Stimulated activated CD4-positive, alpha-beta T cell treated with anti-CD3 and anti-CD28 coated beads, Interleukin-2, amount 100 ng/mL, for 48 hours (primary cell): Measurements from ENCODE around the gene DDX24.

Experiments used
- DNase-seq, 2 donors: peaks; one replicate each; pipeline ENCODE4 v3.0.0-alpha.2; 2020

Gene DDX24

GRCh38 chr14:94114589-94115057, 33.6 kb upstream of the DDX24 start:
- DNase-seq, result no peak

- DNase-seq, result no peak
Measured at GRCh38 chr14:94113908-94114588, 33.0 kb upstream of the DDX24 start.

DNA sequence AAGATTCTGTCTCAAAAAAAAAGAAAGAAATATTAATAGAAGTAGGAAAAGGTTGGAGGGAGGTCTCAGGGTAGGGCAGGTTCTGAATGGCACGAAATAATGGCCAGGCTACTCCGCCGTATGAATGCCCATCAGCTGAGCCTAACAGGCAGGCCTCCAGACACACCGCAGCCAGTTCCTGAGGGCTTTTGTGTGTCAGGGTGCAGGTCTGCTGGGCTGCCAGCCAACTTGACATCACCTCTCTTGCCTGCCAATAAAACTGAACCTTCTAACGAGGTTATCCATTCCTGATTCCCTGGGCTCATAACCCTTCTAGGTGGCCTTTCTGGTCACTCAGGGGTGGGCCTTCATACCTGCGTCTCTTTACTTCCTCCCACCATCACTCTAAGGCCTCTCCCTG, 32.5 kb upstream of the DDX24 start:
- no peak for DNase-seq

DNA sequence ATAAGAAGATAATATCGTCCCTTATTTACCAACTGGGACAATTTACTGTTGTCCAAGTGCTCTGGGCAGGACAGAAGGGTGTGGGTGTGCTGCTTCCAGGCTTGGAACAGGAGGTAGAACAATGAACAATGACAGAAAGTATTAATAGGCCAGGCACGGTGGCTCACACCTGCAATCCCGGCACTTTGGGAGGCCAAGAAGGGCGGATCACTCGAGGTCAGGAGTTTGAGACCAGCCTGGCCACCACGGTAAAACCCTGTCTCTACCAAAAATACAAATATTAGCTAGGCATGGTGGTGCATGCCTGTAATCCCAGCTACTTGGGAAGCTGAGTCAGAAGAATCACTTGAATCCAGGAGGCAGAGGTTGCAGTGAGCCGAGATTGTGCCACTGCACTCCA, 32.1 kb upstream of the DDX24 start:
- DNase-seq, result no peak

GRCh38 chr14:94112513-94113063, 31.6 kb upstream of the DDX24 start:
- no peak for DNase-seq

DNA sequence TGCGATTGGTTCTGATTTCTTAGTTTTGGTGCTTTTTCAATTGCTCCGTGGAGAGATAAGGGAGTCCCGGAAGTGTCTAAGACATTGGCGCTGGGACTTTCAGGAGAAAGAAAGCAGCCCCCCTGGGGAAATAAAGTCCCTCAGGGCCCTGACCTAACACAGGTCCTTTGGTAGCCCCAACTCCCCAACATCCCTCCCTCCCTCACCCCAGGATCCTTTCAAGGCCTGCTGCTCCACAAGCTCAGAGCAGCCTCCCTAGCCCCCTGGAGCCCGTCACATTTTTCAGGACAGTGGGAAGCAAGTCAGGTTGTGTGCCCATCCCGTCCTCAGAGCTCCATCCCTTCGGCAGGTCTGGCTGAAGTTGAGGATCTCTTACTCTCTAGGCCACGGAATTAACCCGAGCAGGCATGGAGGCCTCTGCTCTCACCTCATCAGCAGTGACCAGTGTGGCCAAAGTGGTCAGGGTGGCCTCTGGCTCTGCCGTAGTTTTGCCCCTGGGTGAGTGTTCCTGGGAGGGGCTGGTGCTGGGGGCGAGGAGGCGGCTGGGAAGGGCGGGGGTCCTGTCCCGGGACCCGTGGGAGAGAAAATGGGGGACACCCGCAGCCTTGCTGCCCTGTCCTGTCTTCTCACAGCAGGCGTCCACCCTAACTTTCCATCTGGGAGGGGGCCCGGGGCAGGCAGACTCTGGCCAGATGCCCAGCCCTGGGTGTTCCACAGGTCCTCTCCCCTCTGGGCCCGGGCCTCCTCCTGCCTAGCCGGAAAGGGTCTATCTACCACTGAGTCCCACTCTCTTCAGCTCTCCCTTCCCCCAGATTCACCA, 30.5 kb upstream of the DDX24 start:
- DNase-seq, result no peak

DNA sequence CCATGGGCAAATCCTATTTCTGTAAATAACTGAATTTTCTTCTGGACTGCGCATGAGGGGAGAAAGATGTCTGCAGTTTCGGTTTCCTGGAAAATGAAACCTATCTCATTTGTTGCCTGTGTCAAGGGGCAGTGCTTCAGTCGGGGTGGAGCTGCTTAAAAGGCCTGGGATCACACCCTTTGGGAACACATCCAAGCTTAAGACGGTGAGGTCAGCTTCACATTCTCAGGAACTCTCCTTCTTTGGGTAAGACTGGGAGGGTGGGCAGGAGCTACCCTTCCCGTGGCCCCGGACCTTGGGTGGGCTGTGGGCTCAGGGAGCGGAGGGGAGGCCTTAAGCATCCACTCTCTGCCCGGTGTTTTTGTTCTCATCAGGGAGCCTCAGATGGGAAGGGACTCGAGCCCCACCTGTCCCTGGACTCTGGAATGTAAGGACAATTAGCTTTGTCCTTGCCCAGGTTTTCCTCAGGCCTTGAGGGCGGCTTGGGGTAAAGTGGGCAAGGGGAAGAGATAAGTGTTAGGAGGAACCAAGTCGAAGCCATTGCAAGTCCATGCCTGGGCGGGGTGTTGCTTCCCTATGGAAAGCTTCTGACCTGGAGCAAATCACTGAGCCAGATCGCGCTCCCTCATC, 29.7 kb upstream of the DDX24 start, which contains the start of gene IFI27:
TSS of gene IFI27 (plus strand) at position 185 of the 630 bp plus-strand sequence.
- no peak for DNase-seq

GRCh38 chr14:94109915-94110250, 28.9 kb upstream of the DDX24 start:
- DNase-seq, result no peak

DNA sequence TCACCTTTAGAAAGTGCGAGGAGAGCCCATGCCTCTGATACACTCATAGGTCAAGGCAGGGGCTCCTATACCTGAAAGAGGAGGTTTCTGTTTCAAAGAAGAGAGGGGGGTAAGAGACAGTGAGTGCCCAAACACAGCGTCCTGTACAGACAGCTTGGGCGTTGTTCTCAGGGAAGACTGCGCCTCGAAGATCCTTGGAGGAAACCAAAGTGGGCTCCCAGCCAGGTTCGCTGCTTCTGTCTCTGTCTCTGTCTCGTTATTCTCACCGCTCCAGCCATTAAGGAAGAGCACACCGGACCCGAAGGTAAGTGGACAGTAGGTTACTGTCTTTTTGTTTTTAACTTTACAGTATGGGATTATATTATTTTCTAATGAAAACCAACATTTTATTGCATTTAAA, 23.7 kb upstream of the DDX24 start:
- DNase-seq, result no peak

GRCh38 chr14:94103554-94104150, 22.6 kb upstream of the DDX24 start:
- DNase-seq, result no peak

DNA sequence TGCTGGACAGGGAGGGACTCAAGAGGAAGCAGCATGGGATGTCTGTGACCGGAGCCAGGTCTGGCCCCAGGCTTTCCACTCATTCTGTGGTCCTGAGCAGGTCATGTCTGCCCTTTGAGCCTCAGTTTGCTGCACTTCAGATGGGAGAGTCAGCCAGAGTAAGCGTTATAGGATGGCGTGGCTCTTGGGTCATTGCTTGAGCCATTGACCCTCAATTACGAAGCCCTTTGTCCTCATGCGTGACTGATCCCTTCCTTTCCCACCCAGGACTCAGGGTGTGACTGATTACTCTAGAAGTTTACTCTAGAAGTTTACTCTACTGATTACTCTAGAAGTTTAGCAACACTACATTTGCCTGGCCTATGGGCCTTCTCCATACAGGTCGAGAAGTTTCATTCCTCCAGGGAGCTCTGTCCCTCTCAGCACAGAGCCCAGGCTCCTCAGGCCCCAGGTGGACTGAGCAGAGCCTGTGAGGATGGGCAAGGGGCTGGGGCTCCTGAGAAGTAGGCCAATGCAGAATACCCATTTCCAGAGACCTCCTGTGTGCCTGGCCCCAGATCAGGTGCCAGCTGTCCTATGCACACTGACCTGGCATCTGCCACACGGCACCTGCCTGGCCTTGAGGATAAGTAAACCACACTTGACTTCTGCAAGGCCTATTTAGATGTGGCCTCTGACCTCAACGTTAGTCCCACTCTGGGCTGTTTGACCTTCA, 21.9 kb upstream of the DDX24 start:
- DNase-seq, result no peak

- no peak for DNase-seq
Measured at GRCh38 chr14:94101748-94102147, 20.7 kb upstream of the DDX24 start.

GRCh38 chr14:94100847-94101246, 19.8 kb upstream of the DDX24 start:
- DNase-seq, result no peak

GRCh38 chr14:94099006-94099405, 18.0 kb upstream of the DDX24 start:
- DNase-seq, result no peak

DNA sequence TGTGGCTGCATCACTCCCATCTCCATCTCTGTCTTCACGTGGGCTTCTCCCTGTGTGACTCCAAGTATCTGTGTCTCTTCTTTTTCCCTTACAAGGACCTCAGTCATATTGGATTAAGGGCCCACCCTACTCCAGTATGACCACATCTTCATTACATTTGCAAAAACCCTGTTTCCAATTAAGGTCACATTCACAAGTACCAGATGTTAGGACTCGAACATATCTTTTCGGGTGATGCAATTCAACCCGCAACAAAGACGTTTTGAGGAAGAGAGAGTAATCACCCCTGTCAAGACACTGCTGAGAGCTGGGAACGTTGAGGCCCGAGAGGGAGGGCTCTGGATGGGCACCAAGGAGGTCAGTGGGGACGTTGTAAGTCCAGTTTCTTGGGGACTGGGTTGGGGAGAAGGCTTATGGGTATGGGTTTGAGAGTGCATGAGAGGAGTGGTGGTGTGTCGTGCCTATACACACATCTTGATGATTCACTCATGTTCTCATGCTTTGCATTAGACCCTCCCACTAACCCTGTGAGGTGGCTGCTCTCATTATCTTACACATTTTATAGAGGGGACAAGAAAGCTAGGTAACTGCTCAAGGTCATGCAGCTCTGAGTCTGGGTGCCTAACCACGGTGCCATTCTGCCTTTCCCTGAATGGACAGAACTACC, 17.5 kb upstream of the DDX24 start:
- DNase-seq, result no peak

- DNase-seq, result no peak
Measured at GRCh38 chr14:94097091-94097490, 16.1 kb upstream of the DDX24 start.

- no peak for DNase-seq
Measured at GRCh38 chr14:94093418-94093817, 12.4 kb upstream of the DDX24 start.

DNA sequence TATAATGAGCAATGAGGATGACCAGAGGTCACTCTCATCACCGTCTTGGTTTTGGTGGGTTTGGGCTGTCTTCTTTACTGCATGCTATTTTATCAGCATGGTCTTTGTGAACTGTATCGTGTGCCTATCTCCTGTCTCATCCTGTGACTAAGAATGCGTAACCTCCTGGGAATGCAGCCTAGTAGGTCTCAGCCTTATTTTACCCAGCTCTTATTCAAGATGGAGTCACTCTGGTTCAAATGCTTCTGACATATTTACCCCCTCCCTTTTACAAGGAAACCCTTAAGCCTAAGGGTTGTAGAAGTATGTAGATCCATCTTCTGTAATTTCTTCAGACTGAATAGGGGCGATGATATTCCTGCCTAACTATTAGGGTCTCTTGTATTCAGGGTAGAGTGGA, 8.5 kb upstream of the DDX24 start:
- no peak for DNase-seq

DNA sequence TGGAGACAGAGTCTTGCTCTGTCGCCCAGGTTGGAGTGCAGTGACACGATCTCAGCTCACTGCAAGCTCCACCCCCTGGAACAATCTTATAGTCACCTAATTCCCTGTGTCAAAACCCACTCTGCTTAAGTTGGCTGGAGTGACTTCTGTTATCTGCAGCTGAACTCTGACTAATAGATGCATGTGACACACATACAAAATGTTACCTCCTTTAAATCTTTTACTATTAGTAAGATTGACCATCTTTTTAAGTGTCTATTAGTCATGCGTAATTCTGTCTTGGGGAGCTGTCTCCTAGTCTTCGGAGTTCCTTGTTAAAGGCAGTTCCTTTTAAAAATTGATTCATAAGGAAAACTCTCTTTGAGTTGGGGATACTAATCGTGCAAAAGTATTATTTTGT, 7.5 kb upstream of the DDX24 start:
- no peak for DNase-seq

- no peak for DNase-seq
Measured at GRCh38 chr14:94087891-94088290, 6.9 kb upstream of the DDX24 start.

DNA sequence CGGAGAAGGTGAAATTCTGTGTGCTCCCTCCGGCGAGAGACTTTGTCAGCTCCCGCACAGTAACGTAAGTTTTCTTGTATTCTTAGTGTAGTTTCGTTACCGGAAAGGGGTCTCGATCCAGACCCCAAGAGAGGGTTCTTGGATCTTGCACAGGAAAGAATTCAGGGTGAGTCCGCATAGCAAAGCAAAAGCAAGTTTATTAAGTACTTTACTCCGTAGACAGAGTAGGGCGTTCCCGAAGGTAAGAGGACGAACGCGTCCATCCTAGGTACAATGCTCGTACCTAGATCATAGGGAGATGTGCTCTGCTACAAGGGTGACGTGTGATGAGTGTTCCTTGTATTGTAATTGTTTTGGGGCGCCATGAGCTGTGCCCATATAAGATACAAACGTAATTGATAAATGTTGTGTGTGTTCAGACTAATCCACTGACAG, 401 bp upstream of the DDX24 start:
- no peak for DNase-seq
